Measurements from ENCODE around the gene MST1. TPM values are rescaled to one million over a fixed set of nuclear protein-coding genes. Genes with fewer than 3 reads are reported as not detected.

MST1 gene
- total and polyA plus RNA-seq, 8 donors, result 17.2 to 150 (median 24.7) TPM

- no peak for DNase-seq
- FAIRE-seq, result no peak
- intact Hi-C loops (cut with DNase I), result loop anchor here in 1 of 3 donors (10.0 kb wide), 1 partner anchor 138 kb away; no protein-coding TSS in a partner anchor
- no peaks in the 10 kb centered on the region for H3K4me1 ChIP-seq
- H3K27ac ChIP-seq, result no peak overlapping the region
- H3K36me3 ChIP-seq, result peaks cover 0 to 9% (median 0%) of the 10 kb centered on the region in 3 donors
- no peaks in the 10 kb centered on the region for H3K27me3 ChIP-seq
- H3K4me3 ChIP-seq, result no peak overlapping the region
- TF ChIP-seq, protein P1, sequence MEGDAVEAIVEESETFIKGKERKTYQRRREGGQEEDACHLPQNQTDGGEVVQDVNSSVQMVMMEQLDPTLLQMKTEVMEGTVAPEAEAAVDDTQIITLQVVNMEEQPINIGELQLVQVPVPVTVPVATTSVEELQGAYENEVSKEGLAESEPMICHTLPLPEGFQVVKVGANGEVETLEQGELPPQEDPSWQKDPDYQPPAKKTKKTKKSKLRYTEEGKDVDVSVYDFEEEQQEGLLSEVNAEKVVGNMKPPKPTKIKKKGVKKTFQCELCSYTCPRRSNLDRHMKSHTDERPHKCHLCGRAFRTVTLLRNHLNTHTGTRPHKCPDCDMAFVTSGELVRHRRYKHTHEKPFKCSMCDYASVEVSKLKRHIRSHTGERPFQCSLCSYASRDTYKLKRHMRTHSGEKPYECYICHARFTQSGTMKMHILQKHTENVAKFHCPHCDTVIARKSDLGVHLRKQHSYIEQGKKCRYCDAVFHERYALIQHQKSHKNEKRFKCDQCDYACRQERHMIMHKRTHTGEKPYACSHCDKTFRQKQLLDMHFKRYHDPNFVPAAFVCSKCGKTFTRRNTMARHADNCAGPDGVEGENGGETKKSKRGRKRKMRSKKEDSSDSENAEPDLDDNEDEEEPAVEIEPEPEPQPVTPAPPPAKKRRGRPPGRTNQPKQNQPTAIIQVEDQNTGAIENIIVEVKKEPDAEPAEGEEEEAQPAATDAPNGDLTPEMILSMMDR (IDR thresholded peaks at IDR 0.05), result no peak
- H3K9me3 ChIP-seq, result no peaks in the 10 kb centered on the region
- WGBS, 2 donors, result 71 to 79% methylated on average over 4 of the region's 4 CpGs
- no peak for ATAC-seq
These were observed 17.8 kb upstream of the MST1 start for GRCh38 chr3:49707113-49707480.

DNA sequence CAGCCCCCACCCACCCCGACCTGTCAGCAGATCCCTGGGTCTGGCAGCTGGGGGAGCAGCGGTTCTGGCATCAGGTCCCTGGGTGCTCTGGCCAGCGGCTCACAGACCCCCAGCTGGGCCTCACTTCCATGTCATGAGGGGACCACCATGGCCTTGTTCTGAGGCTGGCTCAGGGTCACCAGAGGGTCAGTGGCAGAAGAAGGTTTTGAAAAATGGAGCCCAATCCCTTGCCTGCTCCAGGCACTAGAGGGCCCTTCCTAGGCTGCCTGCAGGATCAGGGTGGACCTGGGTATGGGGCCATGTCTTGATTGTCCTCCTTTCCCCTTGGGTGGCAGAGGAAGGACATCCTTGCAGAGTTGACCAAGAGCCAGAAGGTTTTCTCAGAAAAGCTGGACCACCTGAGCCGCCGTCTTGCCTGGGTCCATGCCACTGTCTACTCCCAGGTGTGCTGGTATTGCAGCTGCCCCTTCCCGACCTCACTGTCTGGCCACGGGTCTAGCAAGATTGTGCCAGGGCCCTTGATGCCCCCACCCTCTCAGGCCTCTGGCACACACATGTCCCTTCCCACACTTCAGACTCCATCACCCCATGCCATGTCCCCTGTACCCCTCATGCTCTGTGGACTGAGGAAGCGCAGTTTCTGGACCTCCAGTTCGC is 17.3 kb upstream of the MST1 start:
- ATAC-seq, result no peak
- Histone ChIP-seq H3K4me3 (no peak overlapping the region), H3K9me3 (no peaks in the 10 kb centered on the region), H3K27ac (no peak overlapping the region), H3K4me1 (no peaks in the 10 kb centered on the region), H3K27me3 (no peaks in the 10 kb centered on the region), H3K36me3 (peaks cover 0 to 9% (median 0%) of the 10 kb centered on the region in 3 donors)
- TF ChIP-seq, protein P1 (IDR thresholded peaks at IDR 0.05), result no peak
- DNase-seq, result no peak
- WGBS, 2 donors, result 81 to 83% methylated on average over 9 of the region's 9 CpGs
- intact Hi-C loops (cut with DNase I), result loop anchor here in 1 of 3 donors (10.0 kb wide), 1 partner anchor 138 kb away; no protein-coding TSS in a partner anchor
- no peak for FAIRE-seq

DNA sequence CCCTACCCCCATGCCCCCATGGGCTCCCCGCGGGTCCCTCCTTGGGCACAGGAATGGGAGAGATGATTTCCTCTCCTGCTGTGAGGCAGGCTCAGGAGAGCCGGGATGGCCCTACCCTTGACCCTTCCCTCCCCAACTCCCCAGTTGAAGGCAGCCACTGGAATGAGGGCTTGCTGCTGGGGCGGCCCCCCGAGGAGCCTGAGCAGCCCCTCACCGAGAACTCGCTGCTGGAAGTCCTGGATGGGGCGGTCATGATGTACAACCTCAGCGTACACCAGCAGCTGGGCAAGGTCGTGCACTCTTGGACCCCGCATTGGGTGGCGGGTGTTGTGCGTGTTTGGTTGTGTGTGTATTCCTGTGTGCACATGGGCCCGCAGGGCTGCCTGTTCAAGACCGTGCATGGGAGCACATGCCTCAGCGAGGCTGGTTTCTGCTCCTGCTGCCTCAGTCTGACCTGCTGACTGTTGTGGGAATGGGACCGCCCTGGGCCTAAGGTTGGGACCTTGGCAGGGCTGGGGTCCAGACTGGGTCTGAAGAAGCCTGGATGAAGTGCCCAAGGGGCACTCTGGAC is 16.2 kb upstream of the MST1 start:
- H3K36me3 ChIP-seq, result peaks cover 0 to 9% (median 0%) of the 10 kb centered on the region in 3 donors
- no peak overlapping the region for H3K4me3 ChIP-seq
- no peak for ATAC-seq
- FAIRE-seq, result no peak
- TF ChIP-seq, protein P1 (IDR thresholded peaks at IDR 0.05), result no peak
- DNase-seq, result peak in 1 of 6 donors; percentile 46
- no peaks in the 10 kb centered on the region for H3K27me3 ChIP-seq
- H3K9me3 ChIP-seq, result no peaks in the 10 kb centered on the region
- H3K4me1 ChIP-seq, result no peaks in the 10 kb centered on the region
- WGBS, 2 donors, result 93 to 95% methylated on average over 17 of the region's 17 CpGs
- intact Hi-C loops (cut with DNase I), result loop anchor here in 1 of 3 donors (10.0 kb wide), 1 partner anchor 139 kb away; no protein-coding TSS in a partner anchor
- no peak overlapping the region for H3K27ac ChIP-seq

GRCh38 chr3:49704629-49705028 is 15.4 kb upstream of the MST1 start:
- Histone ChIP-seq H3K27ac (no peak overlapping the region), H3K4me3 (no peak overlapping the region), H3K27me3 (no peaks in the 10 kb centered on the region), H3K9me3 (no peaks in the 10 kb centered on the region), H3K4me1 (no peaks in the 10 kb centered on the region), H3K36me3 (peaks cover 0 to 9% (median 0%) of the 10 kb centered on the region in 3 donors)
- FAIRE-seq (no peak), ATAC-seq (no peak), DNase-seq (peak in 1 of 6 donors; percentile 55)
- intact Hi-C loops (cut with DNase I), result loop anchor here in 2 of 3 donors (5.0 to 10.0 kb wide), 2 partner anchors 138 to 140 kb away; no protein-coding TSS in a partner anchor
- WGBS, 2 donors, result 91 to 95% methylated on average over 8 of the region's 8 CpGs
- TF ChIP-seq, protein P1 (IDR thresholded peaks at IDR 0.05), result no peak

All from pancreas (tissue), 10 donors.